ENCODE results near the gene BOLA1.
"Not testable (repeated sequence)": the region's sequence is repeated elsewhere in the genome, so short reads cannot be mapped to it uniquely, and the experiment has no call there.

BOLA1 gene

GRCh38 chr1:149899460-149900284, at the start of gene BOLA1:
BOLA1 (plus strand) TSS chr1:149899568; CDS start chr1:149900060, 492 bp downstream.
- peak; percentile 95 for DNase-seq

- no peak for DNase-seq
Observed at GRCh38 chr1:149849947-149850360, 49.4 kb upstream of the BOLA1 start.

GRCh38 chr1:149850732-149851345, 48.5 kb upstream of the BOLA1 start:
- DNase-seq: not testable (repeated sequence)

- DNase-seq: not testable (repeated sequence)
Observed at GRCh38 chr1:149851585-149852213, 47.7 kb upstream of the BOLA1 start.

- DNase-seq: not testable (repeated sequence)
Observed at GRCh38 chr1:149852263-149852662, 47.1 kb upstream of the BOLA1 start.

GRCh38 chr1:149860271-149860670, 39.1 kb upstream of the BOLA1 start:
- DNase-seq: not testable (repeated sequence)

GRCh38 chr1:149860684-149861496, 38.5 kb upstream of the BOLA1 start:
- DNase-seq: not testable (repeated sequence)

GRCh38 chr1:149861497-149862054, 37.8 kb upstream of the BOLA1 start:
- not testable (repeated sequence) for DNase-seq

GRCh38 chr1:149866887-149867286, 32.5 kb upstream of the BOLA1 start:
- not testable (repeated sequence) for DNase-seq

GRCh38 chr1:149873060-149873459, 26.3 kb upstream of the BOLA1 start:
- DNase-seq: not testable (repeated sequence)

- DNase-seq: no peak
Observed at GRCh38 chr1:149877211-149877946, 22.0 kb upstream of the BOLA1 start.

GRCh38 chr1:149879556-149879955, 19.8 kb upstream of the BOLA1 start:
- no peak for DNase-seq

GRCh38 chr1:149881876-149882275, 17.5 kb upstream of the BOLA1 start:
- no peak for DNase-seq

GRCh38 chr1:149883598-149884247, 15.6 kb upstream of the BOLA1 start:
- DNase-seq: no peak

GRCh38 chr1:149884433-149885338, 14.7 kb upstream of the BOLA1 start:
- peak; percentile 23 for DNase-seq

GRCh38 chr1:149885339-149886120, 13.8 kb upstream of the BOLA1 start:
- DNase-seq: peak; percentile 80

GRCh38 chr1:149886121-149886395, 13.3 kb upstream of the BOLA1 start:
- not testable (repeated sequence) for DNase-seq

GRCh38 chr1:149886396-149887195, 12.8 kb upstream of the BOLA1 start:
- peak; percentile 98 for DNase-seq

GRCh38 chr1:149887196-149887455, 12.2 kb upstream of the BOLA1 start:
- not testable (repeated sequence) for DNase-seq

Data from NCI-H1105 (cell line).